Fibroblast of lung (primary cell): Measurements from ENCODE around the gene EPAS1.

Source experiments
- CTCF ChIP-seq, 2 donors: IDR thresholded peaks in 1 of 2; conservative IDR thresholded peaks in 1 of 2; 1 replicate in 1 of 2; 2 replicates in 1 of 2; pipeline ENCODE4 v1.5.1; 2011 to 2012; ENCODE audit warnings: low read length in 2 of 2, control low read depth in 1 of 2, inconsistent platforms in 1 of 2, low read depth in 1 of 2, mild to moderate bottlenecking in 1 of 2
- EZH2 ChIP-seq: IDR thresholded peaks from 2 replicates; pipeline ENCODE4 v1.5.1; 2012; ENCODE audit warnings: low read length, control low read depth, mild to moderate bottlenecking; ENCODE audit errors: missing control alignments

- TF ChIP-seq CTCF (conservative IDR thresholded peaks at IDR 0.05 in 1 of 2, IDR thresholded peaks at IDR 0.05 in 1 of 2; ENCODE audit: low read depth in 1 of 2, low read length in 2 of 2) (no peak), EZH2 (no peak)
Observed at GRCh38 chr2:46342566-46343315, 45.5 kb downstream of the EPAS1 start.
